NCI-H2107 treated with DMSO at 0.1 percent for 48 hours (cell line): Measurements from ENCODE around the gene PIGU.
A peak's percentile ranks its signal among the peaks of the same experiment; 100 is the strongest.
"Not testable (repeated sequence)": the region's sequence is repeated elsewhere in the genome, so short reads cannot be mapped to it uniquely, and the experiment has no call there.

Source experiments
- DNase-seq: peaks from one replicate; lab custom pipeline; 2025; ENCODE audit not compliant: unreplicated experiment; lab: John Stamatoyannopoulos, UW

PIGU gene

GRCh38 chr20:34537651-34538050 is 139.2 kb downstream of the PIGU start:
- no peak for DNase-seq

GRCh38 chr20:34536798-34537394 is 140.0 kb downstream of the PIGU start:
- DNase-seq, result no peak

- no peak for DNase-seq
Observed at GRCh38 chr20:34535857-34536256, 141.0 kb downstream of the PIGU start.

GRCh38 chr20:34535301-34535840 is 141.5 kb downstream of the PIGU start:
- DNase-seq, result no peak

GRCh38 chr20:34534391-34535165 is 142.3 kb downstream of the PIGU start:
- DNase-seq, result no peak

- DNase-seq, result no peak
Observed at GRCh38 chr20:34532756-34533155, 144.1 kb downstream of the PIGU start.

- no peak for DNase-seq
Observed at GRCh38 chr20:34532320-34532719, 144.6 kb downstream of the PIGU start.

- DNase-seq, result no peak
Observed at GRCh38 chr20:34531608-34532265, 145.2 kb downstream of the PIGU start.

- DNase-seq, result no peak
Observed at GRCh38 chr20:34530342-34530741, 146.6 kb downstream of the PIGU start.

GRCh38 chr20:34529742-34530141 is 147.2 kb downstream of the PIGU start:
- no peak for DNase-seq

GRCh38 chr20:34528921-34529297 is 148.0 kb downstream of the PIGU start:
- no peak for DNase-seq

- DNase-seq, result no peak
Observed at GRCh38 chr20:34527016-34527415, 149.9 kb downstream of the PIGU start.

GRCh38 chr20:34526466-34526865 is 150.4 kb downstream of the PIGU start:
- no peak for DNase-seq

GRCh38 chr20:34525709-34526416 is 151.0 kb downstream of the PIGU start:
- DNase-seq, result no peak

- no peak for DNase-seq
Observed at GRCh38 chr20:34525342-34525708, 151.6 kb downstream of the PIGU start.

GRCh38 chr20:34524426-34524825 is 152.5 kb downstream of the PIGU start:
- no peak for DNase-seq

GRCh38 chr20:34522969-34523871 is 153.7 kb downstream of the PIGU start:
- peak; percentile 31 for DNase-seq

GRCh38 chr20:34519841-34520240 is 157.1 kb downstream of the PIGU start:
- DNase-seq, result not testable (repeated sequence)

GRCh38 chr20:34518863-34519262 is 158.0 kb downstream of the PIGU start:
- DNase-seq, result not testable (repeated sequence)

- DNase-seq, result no peak
Observed at GRCh38 chr20:34517114-34517505, 159.8 kb downstream of the PIGU start.
